DND-41 (cell line): ENCODE results near the gene THSD7A.

Experiments used
- EZH2 ChIP-seq: IDR thresholded peaks from 3 replicates; pipeline ENCODE4 v1.6.1; 2012; ENCODE audit warnings: borderline replicate concordance, low read depth, mild to moderate bottlenecking, moderate library complexity, low read length, inconsistent platforms; ENCODE audit not compliant: severe bottlenecking
- TF ChIP-seq, protein P1 (sequence below): IDR thresholded peaks from 2 replicates; pipeline ENCODE4 v1.5.1; 2012; ENCODE audit warnings: borderline replicate concordance, low read length, moderate library complexity, mild to moderate bottlenecking; ENCODE audit not compliant: poor library complexity, severe bottlenecking; ENCODE audit errors: extremely low read depth

DNA sequence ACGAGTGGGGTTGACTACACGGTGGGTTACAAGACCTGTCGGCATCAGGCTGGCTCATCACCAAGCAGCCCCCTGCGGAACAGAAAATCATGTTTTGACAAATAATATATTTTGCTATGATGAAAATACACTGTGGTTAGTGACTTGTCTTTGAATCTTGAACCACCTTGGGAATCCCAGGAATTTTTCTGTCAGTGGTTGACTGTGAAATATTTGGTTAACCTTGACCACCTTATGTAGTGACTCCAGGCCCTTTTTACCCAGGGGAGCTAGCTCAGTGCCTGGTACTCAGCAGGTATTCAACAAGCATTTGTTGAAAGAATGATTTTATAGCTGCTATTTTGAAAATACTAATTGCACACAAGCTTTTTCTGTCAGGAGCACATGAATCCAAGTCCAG, 452.4 kb downstream of the THSD7A start:
- TF ChIP-seq, protein P1, sequence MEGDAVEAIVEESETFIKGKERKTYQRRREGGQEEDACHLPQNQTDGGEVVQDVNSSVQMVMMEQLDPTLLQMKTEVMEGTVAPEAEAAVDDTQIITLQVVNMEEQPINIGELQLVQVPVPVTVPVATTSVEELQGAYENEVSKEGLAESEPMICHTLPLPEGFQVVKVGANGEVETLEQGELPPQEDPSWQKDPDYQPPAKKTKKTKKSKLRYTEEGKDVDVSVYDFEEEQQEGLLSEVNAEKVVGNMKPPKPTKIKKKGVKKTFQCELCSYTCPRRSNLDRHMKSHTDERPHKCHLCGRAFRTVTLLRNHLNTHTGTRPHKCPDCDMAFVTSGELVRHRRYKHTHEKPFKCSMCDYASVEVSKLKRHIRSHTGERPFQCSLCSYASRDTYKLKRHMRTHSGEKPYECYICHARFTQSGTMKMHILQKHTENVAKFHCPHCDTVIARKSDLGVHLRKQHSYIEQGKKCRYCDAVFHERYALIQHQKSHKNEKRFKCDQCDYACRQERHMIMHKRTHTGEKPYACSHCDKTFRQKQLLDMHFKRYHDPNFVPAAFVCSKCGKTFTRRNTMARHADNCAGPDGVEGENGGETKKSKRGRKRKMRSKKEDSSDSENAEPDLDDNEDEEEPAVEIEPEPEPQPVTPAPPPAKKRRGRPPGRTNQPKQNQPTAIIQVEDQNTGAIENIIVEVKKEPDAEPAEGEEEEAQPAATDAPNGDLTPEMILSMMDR = no peak
- no peak for TF ChIP-seq EZH2
